NCI-H2081 treated with DMSO at 0.1 percent for 48 hours (cell line): ENCODE measurements around the gene ROPN1.

Source experiments
- DNase-seq: peaks from one replicate; lab custom pipeline; 2025; lab: John Stamatoyannopoulos, UW

Gene ROPN1

GRCh38 chr3:123947482-123947881, 44.4 kb downstream of the ROPN1 start:
- DNase-seq = no peak

GRCh38 chr3:123941542-123941941, 50.4 kb downstream of the ROPN1 start:
- no peak for DNase-seq

- DNase-seq = no peak
Observed at GRCh38 chr3:123941121-123941520, 50.8 kb downstream of the ROPN1 start.

- DNase-seq = no peak
Observed at GRCh38 chr3:123939706-123940105, 52.2 kb downstream of the ROPN1 start.

- no peak for DNase-seq
Observed at GRCh38 chr3:123936400-123936799, 55.5 kb downstream of the ROPN1 start.

GRCh38 chr3:123935830-123936229, 56.1 kb downstream of the ROPN1 start:
- DNase-seq = no peak

GRCh38 chr3:123934250-123934649, 57.7 kb downstream of the ROPN1 start:
- no peak for DNase-seq

GRCh38 chr3:123930445-123930844, 61.5 kb downstream of the ROPN1 start:
- DNase-seq = no peak

- no peak for DNase-seq
Observed at GRCh38 chr3:123929325-123929724, 62.6 kb downstream of the ROPN1 start.

- no peak for DNase-seq
Observed at GRCh38 chr3:123926396-123926795, 65.5 kb downstream of the ROPN1 start.

GRCh38 chr3:123920868-123921267, 71.1 kb downstream of the ROPN1 start:
- no peak for DNase-seq

GRCh38 chr3:123920383-123920782, 71.5 kb downstream of the ROPN1 start:
- DNase-seq = no peak

- DNase-seq = no peak
Observed at GRCh38 chr3:123919353-123919752, 72.6 kb downstream of the ROPN1 start.
